PFSK-1 (cell line): ENCODE data around the gene VWA2.

Experiments used
- FOXP2 ChIP-seq: optimal IDR thresholded peaks from 2 replicates; pipeline ENCODE3; 2011; ENCODE audit warnings: borderline replicate concordance, control low read depth, inconsistent platforms; ENCODE audit not compliant: insufficient read depth; ENCODE audit errors: extremely low read length, extremely low read depth
- POLR2AphosphoS5 ChIP-seq: IDR thresholded peaks from 2 replicates; pipeline ENCODE4 v1.6.1; 2012; ENCODE audit warnings: low read depth, mild to moderate bottlenecking, control low read depth, low read length, moderate library complexity
- TAF1 ChIP-seq: IDR thresholded peaks from 2 replicates; pipeline ENCODE4 v1.6.1; 2012; ENCODE audit warnings: low read length, control low read depth, borderline replicate concordance; ENCODE audit not compliant: insufficient read depth

GRCh38 chr10:114220281-114220680 lies 18.8 kb upstream of the VWA2 start:
- no peak for TF ChIP-seq TAF1
- TF ChIP-seq POLR2AphosphoS5 = no peak
- no peak for TF ChIP-seq FOXP2
